GM12801 (cell line): Measurements from ENCODE around the gene KLHL3.

Experiments used
- CTCF ChIP-seq: IDR thresholded peaks from one replicate; pipeline ENCODE4 v1.5.1; 2011; ENCODE audit warnings: control low read depth; ENCODE audit not compliant: insufficient read length; ENCODE audit errors: extremely low read depth

KLHL3 gene

GRCh38 chr5:137714946-137715345 is 20.9 kb downstream of the KLHL3 start:
- TF ChIP-seq CTCF: no peak

DNA sequence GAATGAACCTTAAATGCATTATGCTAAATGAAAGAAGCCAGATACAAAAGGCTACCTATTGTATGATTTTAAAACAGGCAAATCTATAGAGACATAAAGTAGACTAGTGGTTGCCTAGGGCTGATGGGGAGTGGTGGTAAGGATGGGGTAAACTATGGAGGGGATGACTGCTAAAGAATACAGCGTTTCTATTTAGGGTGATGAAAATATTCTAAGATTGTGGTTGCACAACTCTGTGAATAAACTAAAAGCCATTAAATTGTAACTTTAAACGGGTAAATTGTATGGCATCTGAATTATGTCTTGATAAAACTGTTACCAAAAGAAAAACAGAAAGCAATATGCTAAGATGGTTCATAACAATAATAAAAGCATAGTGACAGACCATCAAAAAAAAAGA is 21.4 kb downstream of the KLHL3 start:
- TF ChIP-seq CTCF: no peak

- no peak for TF ChIP-seq CTCF
Observed at GRCh38 chr5:137712139-137712667, 23.7 kb downstream of the KLHL3 start.

- TF ChIP-seq CTCF: no peak
Observed at GRCh38 chr5:137710086-137710485, 25.8 kb downstream of the KLHL3 start.

GRCh38 chr5:137708796-137709559 is 26.9 kb downstream of the KLHL3 start:
- TF ChIP-seq CTCF: no peak

DNA sequence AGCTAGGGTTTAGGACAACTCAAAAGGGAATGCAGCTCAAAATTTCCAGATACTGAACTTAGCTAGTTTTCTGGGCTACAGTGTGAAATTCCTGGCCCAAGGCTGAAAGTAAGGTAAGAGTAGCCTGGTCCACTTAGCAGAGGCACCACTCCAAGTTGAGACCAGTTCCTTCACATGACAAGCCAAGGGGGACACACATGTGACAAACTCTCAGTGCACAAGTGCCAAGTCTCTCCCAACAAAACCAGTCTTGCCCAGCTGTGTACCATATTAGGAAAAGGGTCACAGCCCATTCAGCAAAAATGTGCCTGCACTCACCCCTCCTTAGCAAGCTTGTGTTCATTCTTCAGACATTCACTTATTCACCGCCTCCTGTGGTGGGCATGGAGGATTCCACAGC is 27.8 kb downstream of the KLHL3 start:
- no peak for TF ChIP-seq CTCF

DNA sequence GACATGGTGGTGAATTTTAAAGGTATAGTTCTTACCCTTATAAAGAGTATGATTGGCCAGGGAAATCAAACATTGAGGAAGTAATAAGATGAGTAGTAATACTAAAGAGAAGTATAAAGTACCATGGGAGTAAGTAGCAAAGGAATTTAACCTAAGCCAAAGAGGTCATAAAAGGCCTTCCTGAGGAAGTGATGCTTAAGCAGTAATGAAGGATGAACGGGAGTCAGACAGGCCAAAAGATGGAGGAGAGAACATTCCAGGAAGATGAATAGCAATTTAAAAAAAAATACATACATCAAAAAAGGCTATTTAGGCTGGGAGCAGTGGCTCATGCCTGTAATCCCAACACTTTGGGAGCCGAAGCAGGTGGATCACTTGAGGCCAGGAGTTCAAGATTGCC is 29.0 kb downstream of the KLHL3 start:
- no peak for TF ChIP-seq CTCF
